GM23338 (cell line): ENCODE results near the gene SZT2. TPM values are rescaled to one million over a fixed set of nuclear protein-coding genes. Genes with fewer than 3 reads are reported as not detected.

Experiments used
- ATAC-seq: fragments of 200-7000 bp; cut with Tn5 transposase; 3 replicates; pipeline ENCODE4 v1.9.1; 2020
- DNase-seq: peaks from one replicate; pipeline ENCODE4 v3.0.0-alpha.2; 2015; ENCODE audit warnings: low spot score
- H2AFZ ChIP-seq: fragments of 200-600 bp; sonication (generic); 2 replicates; pipeline ENCODE4 v1.8.0; 2016; ENCODE audit warnings: antibody characterized with exemption, mild to moderate bottlenecking, moderate library complexity
- H3F3A ChIP-seq: fragments of 200-600 bp; sonication (generic); replicated peaks from 2 replicates; pipeline ENCODE4 v1.8.0; 2017; ENCODE audit warnings: antibody characterized with exemption, mixed run types, low read depth
- H3K27ac ChIP-seq: fragments of 200-600 bp; sonication (generic); 2 replicates; pipeline ENCODE4 v1.6.1; 2016; ENCODE audit warnings: low read depth
- H3K27me3 ChIP-seq: fragments of 200-600 bp; sonication (generic); 2 replicates; pipeline ENCODE4 v1.8.0; 2016; ENCODE audit warnings: mild to moderate bottlenecking, mixed run types, moderate library complexity; ENCODE audit not compliant: insufficient read depth
- H3K36me3 ChIP-seq: fragments of 200-600 bp; sonication (generic); 2 replicates; pipeline ENCODE4 v1.8.0; 2016; ENCODE audit warnings: mild to moderate bottlenecking; ENCODE audit not compliant: insufficient read depth
- H3K4me1 ChIP-seq: fragments of 200-600 bp; sonication (generic); 2 replicates; pipeline ENCODE4 v1.8.0; 2016; ENCODE audit warnings: mild to moderate bottlenecking, moderate library complexity; ENCODE audit not compliant: insufficient read depth
- H3K4me2 ChIP-seq: fragments of 200-600 bp; sonication (generic); 2 replicates; pipeline ENCODE4 v1.7.1; 2017; ENCODE audit warnings: mixed run types
- H3K4me3 ChIP-seq: fragments of 200-600 bp; sonication (generic); 2 replicates; pipeline ENCODE4 v1.6.1; 2016; ENCODE audit warnings: mixed run types
- H3K79me2 ChIP-seq: fragments of 200-600 bp; sonication (generic); replicated peaks from 2 replicates; pipeline ENCODE4 v1.8.0; 2017; ENCODE audit warnings: mild to moderate bottlenecking; ENCODE audit not compliant: insufficient read depth
- H3K9me2 ChIP-seq: fragments of 200-600 bp; sonication (generic); 2 replicates; pipeline ENCODE4 v1.8.0; 2017; ENCODE audit not compliant: insufficient read depth
- H4K20me1 ChIP-seq: fragments of 200-600 bp; sonication (generic); replicated peaks from 2 replicates; pipeline ENCODE4 v1.8.0; 2017; ENCODE audit warnings: mild to moderate bottlenecking; ENCODE audit not compliant: insufficient read depth
- H3K27ac Mint-ChIP-seq: 2 replicates; pipeline ENCODE4 v1.8.0; 2020; ENCODE audit warnings: inconsistent platforms, mild to moderate bottlenecking, moderate library complexity, mixed read lengths
- H3K27me3 Mint-ChIP-seq: 3 replicates; pipeline ENCODE4 v1.8.0; 2022; ENCODE audit warnings: low read depth, mild to moderate bottlenecking, moderate library complexity, mixed read lengths, inconsistent platforms; ENCODE audit not compliant: insufficient read depth, poor library complexity
- H3K36me3 Mint-ChIP-seq: 3 replicates; pipeline ENCODE4 v1.8.0; 2021; ENCODE audit warnings: low read depth, mild to moderate bottlenecking, inconsistent platforms, moderate library complexity, mixed read lengths
- H3K4me1 Mint-ChIP-seq: 3 replicates; pipeline ENCODE4 v1.8.0; 2020; ENCODE audit warnings: mild to moderate bottlenecking, inconsistent platforms, mixed read lengths
- H3K4me3 Mint-ChIP-seq: 3 replicates; pipeline ENCODE4 v1.8.0; 2021; ENCODE audit warnings: moderate library complexity, mild to moderate bottlenecking, inconsistent platforms, mixed read lengths
- H3K9me3 Mint-ChIP-seq: 3 replicates; pipeline ENCODE4 v1.8.0; 2020; ENCODE audit warnings: moderate library complexity, mild to moderate bottlenecking, inconsistent platforms, mixed read lengths
- EZH2 ChIP-seq: fragments of 200-600 bp; sonication (generic); IDR thresholded peaks from one replicate; pipeline ENCODE4 v1.8.0; 2017; ENCODE audit warnings: antibody characterized with exemption, mild to moderate bottlenecking, low read depth; ENCODE audit not compliant: unreplicated experiment
- EZH2phosphoT487 ChIP-seq: fragments of 200-600 bp; sonication (generic); IDR thresholded peaks from one replicate; pipeline ENCODE4 v1.8.1; 2018; ENCODE audit warnings: antibody characterized with exemption; ENCODE audit not compliant: unreplicated experiment
- ZNF114 ChIP-seq: fragments of 250-450 bp; sonication (Bioruptor Pico); IDR thresholded peaks from 2 replicates; pipeline ENCODE4 v1.5.0; 2020; ENCODE audit warnings: mild to moderate bottlenecking, moderate library complexity
- polyA plus RNA-seq: library from polyadenylated mRNA; unstranded; fragments of >200 nt; fragmentation: Nextera tagmentation; extraction: Ambion mirVana; gene quantifications from 2 replicates; pipeline ENCODE4 v1.2.1, GENCODE V29; 2016
- total RNA-seq: library from RNA; depleted of rRNA; stranded (reverse); fragments of >200 nt; shearing (Covaris generic); gene quantifications from 2 replicates; pipeline ENCODE4 v1.2.3, GENCODE V29; 2014
- TF ChIP-seq, protein P1 (sequence below): IDR thresholded peaks from one replicate; pipeline ENCODE4 v1.6.1; 2018; ENCODE audit warnings: antibody characterized with exemption; ENCODE audit not compliant: unreplicated experiment
- TF ChIP-seq, protein P2 (sequence below), 2 experiments: fragments of 200-600 bp in 1 of 2; sonication (generic) in 1 of 2; conservative IDR thresholded peaks; 2 replicates each; pipeline versions ENCODE4 v1.5.1 to v1.6.1; 2016 to 2017; ENCODE audit warnings: antibody characterized with exemption in 2 of 2, low read depth in 2 of 2, mild to moderate bottlenecking in 2 of 2, moderate library complexity in 1 of 2

The SZT2 gene
- total and polyA plus RNA-seq, 2 experiments from 2014 or later: 4.1 to 16.1 TPM

DNA sequence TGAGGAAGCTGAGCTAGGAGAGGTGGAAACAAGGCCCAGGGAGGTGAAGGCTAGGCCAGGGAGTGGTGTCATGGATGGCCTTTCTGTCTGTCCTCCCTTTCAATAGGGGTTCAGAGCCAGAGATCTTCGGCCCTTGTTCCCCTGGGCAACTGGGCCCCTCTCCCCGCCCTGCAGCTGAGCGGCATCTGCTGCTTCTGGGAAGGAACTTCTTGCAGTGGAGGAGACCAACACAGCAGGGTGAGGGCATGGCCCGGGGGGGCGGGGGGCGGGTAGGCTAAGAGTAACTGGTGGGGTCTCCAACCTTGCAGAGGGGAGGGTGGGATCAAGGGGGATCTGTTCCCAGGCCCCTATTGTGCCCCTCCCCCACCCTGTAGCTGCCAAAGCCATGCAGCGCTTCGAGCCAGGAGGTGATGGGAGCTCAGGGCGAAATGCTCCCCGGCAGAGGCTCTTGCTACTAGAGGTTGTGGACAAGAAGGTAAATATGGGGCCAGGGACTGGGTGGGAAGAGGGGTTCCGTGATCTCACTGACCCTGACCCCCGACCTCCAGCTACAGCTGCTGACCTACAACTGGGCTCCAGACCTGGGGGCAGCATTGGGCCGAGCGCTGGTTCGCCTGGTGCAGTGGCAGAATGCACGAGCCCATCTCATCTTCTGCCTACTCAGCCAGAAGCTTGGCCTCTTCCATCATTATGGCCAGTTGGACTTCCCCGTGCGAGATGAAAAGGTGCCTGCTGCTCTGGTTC lies 52.4 kb downstream of the SZT2 start:
- H3K36me3 Mint-ChIP-seq: peaks cover 16% of the 10 kb centered on the region
- Histone ChIP-seq H3K4me3 (no peak overlapping the region), H3K27ac (no peak overlapping the region), H4K20me1 (no peaks in the 10 kb centered on the region), H3K36me3 (no peaks in the 10 kb centered on the region), H3K4me2 (no peak overlapping the region), H3K9me2 (no peaks in the 10 kb centered on the region), H3K4me1 (no peaks in the 10 kb centered on the region), H3K27me3 (no peaks in the 10 kb centered on the region), H3F3A (no peaks in the 10 kb centered on the region), H2AFZ (no peak overlapping the region), H3K79me2 (no peaks in the 10 kb centered on the region)
- TF ChIP-seq EZH2 (no peak), ZNF114 (CRISPR knock-in tag) (no peak), EZH2phosphoT487 (no peak)
- H3K4me1 Mint-ChIP-seq: peaks cover 13% of the 10 kb centered on the region
- no peaks in the 10 kb centered on the region for H3K9me3 Mint-ChIP-seq
- no peak overlapping the region for H3K4me3 Mint-ChIP-seq
- ATAC-seq: no peak
- no peak overlapping the region for H3K27ac Mint-ChIP-seq
- H3K27me3 Mint-ChIP-seq: peaks cover 4% of the 10 kb centered on the region
- no peak for DNase-seq

DNA sequence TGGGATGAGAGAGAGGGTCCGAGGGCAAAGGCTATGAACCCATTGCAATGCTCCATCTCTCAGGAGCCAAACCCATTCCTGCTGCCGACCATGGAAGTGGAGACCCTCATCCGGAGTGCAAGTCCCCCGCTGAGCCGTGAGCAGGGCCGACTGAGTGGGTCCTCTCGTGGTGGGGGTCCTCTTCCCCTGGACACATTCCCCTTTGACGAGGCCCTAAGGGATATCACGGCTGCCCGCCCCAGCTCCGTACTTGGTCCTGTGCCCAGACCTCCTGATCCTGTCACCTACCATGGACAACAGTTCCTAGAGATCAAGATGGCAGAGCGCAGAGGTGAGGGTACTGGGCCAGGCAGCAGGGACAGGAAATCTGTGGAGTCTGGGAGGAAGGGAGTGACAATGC lies 53.1 kb downstream of the SZT2 start:
- H3K4me3 ChIP-seq: no peak overlapping the region
- no peaks in the 10 kb centered on the region for H3K9me2 ChIP-seq
- H3K27me3 ChIP-seq: no peaks in the 10 kb centered on the region
- no peak for ATAC-seq
- Mint-ChIP-seq H3K4me1 (peaks cover 10% of the 10 kb centered on the region; the same call in 2 of the 3 replicates), H3K9me3 (no peaks in the 10 kb centered on the region), H3K27ac (no peak overlapping the region), H3K27me3 (peaks cover 3% of the 10 kb centered on the region), H3K4me3 (no peak overlapping the region), H3K36me3 (peaks cover 21% of the 10 kb centered on the region)
- no peaks in the 10 kb centered on the region for H3F3A ChIP-seq
- no peaks in the 10 kb centered on the region for H3K79me2 ChIP-seq
- H3K4me1 ChIP-seq: no peaks in the 10 kb centered on the region
- no peak overlapping the region for H3K27ac ChIP-seq
- H4K20me1 ChIP-seq: no peaks in the 10 kb centered on the region
- TF ChIP-seq, protein P1, sequence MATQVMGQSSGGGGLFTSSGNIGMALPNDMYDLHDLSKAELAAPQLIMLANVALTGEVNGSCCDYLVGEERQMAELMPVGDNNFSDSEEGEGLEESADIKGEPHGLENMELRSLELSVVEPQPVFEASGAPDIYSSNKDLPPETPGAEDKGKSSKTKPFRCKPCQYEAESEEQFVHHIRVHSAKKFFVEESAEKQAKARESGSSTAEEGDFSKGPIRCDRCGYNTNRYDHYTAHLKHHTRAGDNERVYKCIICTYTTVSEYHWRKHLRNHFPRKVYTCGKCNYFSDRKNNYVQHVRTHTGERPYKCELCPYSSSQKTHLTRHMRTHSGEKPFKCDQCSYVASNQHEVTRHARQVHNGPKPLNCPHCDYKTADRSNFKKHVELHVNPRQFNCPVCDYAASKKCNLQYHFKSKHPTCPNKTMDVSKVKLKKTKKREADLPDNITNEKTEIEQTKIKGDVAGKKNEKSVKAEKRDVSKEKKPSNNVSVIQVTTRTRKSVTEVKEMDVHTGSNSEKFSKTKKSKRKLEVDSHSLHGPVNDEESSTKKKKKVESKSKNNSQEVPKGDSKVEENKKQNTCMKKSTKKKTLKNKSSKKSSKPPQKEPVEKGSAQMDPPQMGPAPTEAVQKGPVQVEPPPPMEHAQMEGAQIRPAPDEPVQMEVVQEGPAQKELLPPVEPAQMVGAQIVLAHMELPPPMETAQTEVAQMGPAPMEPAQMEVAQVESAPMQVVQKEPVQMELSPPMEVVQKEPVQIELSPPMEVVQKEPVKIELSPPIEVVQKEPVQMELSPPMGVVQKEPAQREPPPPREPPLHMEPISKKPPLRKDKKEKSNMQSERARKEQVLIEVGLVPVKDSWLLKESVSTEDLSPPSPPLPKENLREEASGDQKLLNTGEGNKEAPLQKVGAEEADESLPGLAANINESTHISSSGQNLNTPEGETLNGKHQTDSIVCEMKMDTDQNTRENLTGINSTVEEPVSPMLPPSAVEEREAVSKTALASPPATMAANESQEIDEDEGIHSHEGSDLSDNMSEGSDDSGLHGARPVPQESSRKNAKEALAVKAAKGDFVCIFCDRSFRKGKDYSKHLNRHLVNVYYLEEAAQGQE: no peak
- TF ChIP-seq EZH2phosphoT487 (no peak), EZH2 (no peak)
- TF ChIP-seq, protein P2, sequence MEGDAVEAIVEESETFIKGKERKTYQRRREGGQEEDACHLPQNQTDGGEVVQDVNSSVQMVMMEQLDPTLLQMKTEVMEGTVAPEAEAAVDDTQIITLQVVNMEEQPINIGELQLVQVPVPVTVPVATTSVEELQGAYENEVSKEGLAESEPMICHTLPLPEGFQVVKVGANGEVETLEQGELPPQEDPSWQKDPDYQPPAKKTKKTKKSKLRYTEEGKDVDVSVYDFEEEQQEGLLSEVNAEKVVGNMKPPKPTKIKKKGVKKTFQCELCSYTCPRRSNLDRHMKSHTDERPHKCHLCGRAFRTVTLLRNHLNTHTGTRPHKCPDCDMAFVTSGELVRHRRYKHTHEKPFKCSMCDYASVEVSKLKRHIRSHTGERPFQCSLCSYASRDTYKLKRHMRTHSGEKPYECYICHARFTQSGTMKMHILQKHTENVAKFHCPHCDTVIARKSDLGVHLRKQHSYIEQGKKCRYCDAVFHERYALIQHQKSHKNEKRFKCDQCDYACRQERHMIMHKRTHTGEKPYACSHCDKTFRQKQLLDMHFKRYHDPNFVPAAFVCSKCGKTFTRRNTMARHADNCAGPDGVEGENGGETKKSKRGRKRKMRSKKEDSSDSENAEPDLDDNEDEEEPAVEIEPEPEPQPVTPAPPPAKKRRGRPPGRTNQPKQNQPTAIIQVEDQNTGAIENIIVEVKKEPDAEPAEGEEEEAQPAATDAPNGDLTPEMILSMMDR (conservative IDR thresholded peaks at IDR 0.05; ENCODE audit: low read depth in 2 of 2): no peak
- no peak overlapping the region for H2AFZ ChIP-seq
- DNase-seq: no peak
- H3K36me3 ChIP-seq: no peaks in the 10 kb centered on the region
- H3K4me2 ChIP-seq: no peak overlapping the region
